K562 (cell line): ENCODE results near the gene GPATCH2. TPM values are rescaled to one million over a fixed set of nuclear protein-coding genes. Genes with fewer than 3 reads are reported as not detected.

Experiments used
- ATAC-seq: fragments of 200-7000 bp; cut with Tn5 transposase; 3 replicates; pipeline ENCODE4 v1.9.1; 2020; ENCODE audit warnings: moderate library complexity
- BruUV-seq: library from RNA; stranded (reverse); fragments of 400-500 nt; replicated peaks from 2 replicates; lab custom pipeline; 2021; lab: Mats Ljungman, UMichigan
- CTCF ChIA-PET: fragments of 300-600 bp; formaldehyde crosslinking; extraction: SDS; loops from one replicate; lab custom pipeline; 2021; ENCODE audit warnings: low intra/inter-chr PET ratio; lab: Yijun Ruan, JAX
- POLR2A ChIA-PET: fragments of 300-600, 350-650 bp; sonication (Branson Sonifier 250); formaldehyde crosslinking; extraction: SDS; loops from one replicate; lab custom pipeline; 2021; ENCODE audit warnings: antibody characterized with exemption, inconsistent platforms; lab: Yijun Ruan, JAX
- DNase-seq, 4 experiments: peaks; one replicate each; pipeline versions ENCODE4 v3.0.0 to v3.0.0-alpha.2; 2011 to 2018; ENCODE audit warnings: low spot score in 3 of 4, mixed read lengths in 3 of 4; ENCODE audit errors: extremely low read depth in 1 of 4
- FAIRE-seq: peaks from 2 replicates; lab custom pipeline; 2011; peaks lifted over from hg19 to GRCh38; lab: Jason Lieb, UNC
- H2AFZ ChIP-seq: 2 replicates; pipeline ENCODE4 v1.6.0; 2011; ENCODE audit warnings: low read depth, low read length, control low read depth, inconsistent platforms
- H3K27ac ChIP-seq: fragments of 200-600 bp; 3 replicates; pipeline ENCODE4 v1.8.0; 2011; ENCODE audit warnings: low read depth, mild to moderate bottlenecking, control low read depth, inconsistent platforms, low read length, moderate library complexity, mixed read lengths; ENCODE audit errors: extremely low read depth
- H3K27me3 ChIP-seq, 2 experiments: fragments of 300-600 bp in 1 of 2; 2 replicates in 1 of 2; 3 replicates in 1 of 2; pipeline versions ENCODE4 v1.6.0 to v1.8.0; 2011; ENCODE audit warnings: inconsistent platforms in 2 of 2, low read length in 2 of 2, mild to moderate bottlenecking in 1 of 2, mixed read lengths in 1 of 2, moderate library complexity in 1 of 2; ENCODE audit not compliant: control insufficient read depth in 2 of 2, insufficient read depth in 2 of 2
- H3K36me3 ChIP-seq: fragments of 300-600 bp; 3 replicates; pipeline ENCODE4 v1.8.0; 2011; ENCODE audit warnings: mild to moderate bottlenecking, low read length, inconsistent platforms; ENCODE audit not compliant: control insufficient read depth, insufficient read depth
- H3K4me1 ChIP-seq, 2 experiments: fragments of 200-600 bp in 1 of 2; replicated peaks in 1 of 2; 2 replicates in 1 of 2; 3 replicates in 1 of 2; pipeline versions ENCODE4 v1.5.1 to v1.8.0; 2011; ENCODE audit warnings: inconsistent platforms in 2 of 2, low read length in 2 of 2, mild to moderate bottlenecking in 1 of 2, mixed read lengths in 1 of 2, moderate library complexity in 1 of 2; ENCODE audit not compliant: control insufficient read depth in 2 of 2, insufficient read depth in 2 of 2
- H3K4me2 ChIP-seq: 2 replicates; pipeline ENCODE4 v1.6.1; 2011; ENCODE audit warnings: low read length, control low read depth, inconsistent platforms, mixed read lengths; ENCODE audit not compliant: insufficient read depth
- H3K4me3 ChIP-seq: fragments of 200-600 bp; sonication (generic), shearing (Covaris generic); 2 replicates; pipeline ENCODE4 v1.5.1; 2016; ENCODE audit warnings: control low read depth, inconsistent platforms
- H3K79me2 ChIP-seq: fragments of 200-600 bp; 3 replicates; pipeline ENCODE4 v1.8.0; 2011; ENCODE audit warnings: low read length, inconsistent platforms; ENCODE audit not compliant: control insufficient read depth, insufficient read depth
- H3K9ac ChIP-seq, 2 experiments: 2 replicates each; pipeline versions ENCODE4 v1.6.0 to v1.6.1; 2011; ENCODE audit warnings: low read depth in 2 of 2, low read length in 2 of 2, control low read depth in 1 of 2, inconsistent platforms in 1 of 2, mild to moderate bottlenecking in 1 of 2, mixed read lengths in 1 of 2; ENCODE audit not compliant: insufficient read depth in 1 of 2
- H3K9me1 ChIP-seq: one replicate; pipeline ENCODE4 v1.6.0; 2011; ENCODE audit warnings: inconsistent platforms, mild to moderate bottlenecking, low read length, moderate library complexity; ENCODE audit not compliant: control insufficient read depth, insufficient read depth
- H3K9me3 ChIP-seq: replicated peaks from 2 replicates; pipeline ENCODE4 v1.5.1; 2011; ENCODE audit warnings: low read depth, low read length, inconsistent platforms; ENCODE audit not compliant: control insufficient read depth, insufficient read depth
- H4K20me1 ChIP-seq: replicated peaks from 2 replicates; pipeline ENCODE4 v1.6.1; 2011; ENCODE audit warnings: low read length, inconsistent platforms, mixed read lengths; ENCODE audit not compliant: control insufficient read depth, insufficient read depth
- CEBPG ChIP-seq, 3 experiments: fragments of 200-800 bp in 1 of 3; sonication (Bioruptor generic) in 1 of 3; sonication (generic) in 1 of 3; formaldehyde crosslinking in 1 of 3; IDR thresholded peaks in 2 of 3; conservative IDR thresholded peaks in 1 of 3; 2 replicates each; pipeline versions ENCODE4 v1.6.1 to v1.8.0; 2016 to 2022; ENCODE audit warnings: missing compliant biosample characterization in 2 of 3, missing genetic modification characterization in 2 of 3, mild to moderate bottlenecking in 1 of 3, missing genetic modification reagents in 1 of 3
- ETV5 ChIP-seq: sonication (generic); formaldehyde crosslinking; IDR thresholded peaks from 2 replicates; pipeline ENCODE4 v1.4.0; 2020; ENCODE audit warnings: low read depth, mild to moderate bottlenecking, missing genetic modification reagents
- FOXO4 ChIP-seq: fragments of 450-650 bp; formaldehyde crosslinking; IDR thresholded peaks from 2 replicates; pipeline ENCODE4 v1.4.0; 2020; ENCODE audit warnings: mild to moderate bottlenecking, moderate library complexity
- ILK ChIP-seq: fragments of 450-650 bp; IDR thresholded peaks from 2 replicates; pipeline ENCODE4 v1.6.1; 2016; ENCODE audit warnings: missing genetic modification characterization, low read depth, mild to moderate bottlenecking, missing compliant biosample characterization, moderate library complexity, borderline replicate concordance
- KAT7 ChIP-seq: sonication (generic); formaldehyde crosslinking; IDR thresholded peaks from 2 replicates; pipeline ENCODE4 v1.8.0; 2022; ENCODE audit warnings: missing genetic modification reagents, mild to moderate bottlenecking, borderline replicate concordance
- SMARCB1 ChIP-seq: IDR thresholded peaks from 2 replicates; pipeline ENCODE4 v1.6.1; 2011; ENCODE audit warnings: improper control_type of control experiment, low read depth; ENCODE audit not compliant: insufficient read length
- ZBTB11 ChIP-seq, 3 experiments: fragments of 200-800 bp in 1 of 3; fragments of 250-450 bp in 1 of 3; fragments of 450-650 bp in 1 of 3; sonication (Bioruptor Pico) in 1 of 3; sonication (Bioruptor generic) in 1 of 3; formaldehyde crosslinking in 1 of 3; IDR thresholded peaks; 2 replicates each; pipeline versions ENCODE4 v1.6.1 to v1.8.0; 2016 to 2022; ENCODE audit warnings: mild to moderate bottlenecking in 2 of 3, missing genetic modification characterization in 2 of 3, missing compliant biosample characterization in 1 of 3, moderate library complexity in 1 of 3
- ZNF511 ChIP-seq: sonication (generic); formaldehyde crosslinking; IDR thresholded peaks from 2 replicates; pipeline ENCODE4 v1.8.0; 2022; ENCODE audit warnings: mild to moderate bottlenecking, missing genetic modification reagents
- WGBS: fragments of 100-300 bp; shearing (Covaris generic); methylation state at CpG from one replicate; pipeline ENCODE4 v1.1.6; 2016; ENCODE audit warnings: low coverage, mixed read lengths; ENCODE audit not compliant: insufficient coverage; ENCODE audit errors: missing lambda C conversion rate; 5-methylcytosine and 5-hydroxymethylcytosine counted together
- in situ Hi-C: fragments of 300-500 bp; cut with MboI; formaldehyde crosslinking; loops from 4 replicates; pipeline ENCODE4 v1.15.0; 2018; ENCODE audit warnings: inconsistent platforms, mixed read lengths
- intact Hi-C: fragments of 100-400 bp; cut with micrococcal nuclease; formaldehyde crosslinking; loops from 2 replicates; pipeline ENCODE4 v1.14.2; 2022
- polyA plus RNA-seq, 8 experiments: library from polyadenylated mRNA; depleted of rRNA in 4 of 8; stranded (reverse) in 5 of 8; unstranded in 3 of 8; fragments of >200 nt; fragmentation: Nextera tagmentation in 2 of 8; fragmentation: Illumina TruSeq in 1 of 8; extraction: Ambion mirVana in 2 of 8; extraction: Trizol in 1 of 8; gene quantifications; 2 replicates each; pipeline versions ENCODE4 v1.2.1 to v1.2.3, GENCODE V29; 2011 to 2014; ENCODE audit warnings: inconsistent platforms in 1 of 8, missing spikeins in 1 of 8
- total RNA-seq, 7 experiments: library from RNA; depleted of rRNA in 6 of 7; stranded (reverse); fragments of >200 nt in 6 of 7; fragmentation: Illumina TruSeq in 2 of 7; extraction: Trizol in 2 of 7; gene quantifications; 2 replicates each; pipeline versions ENCODE4 v1.2.1 to v1.2.3, GENCODE V29; 2011 to 2021; ENCODE audit warnings: low replicate concordance in 1 of 7

Gene GPATCH2
- total and polyA plus RNA-seq, 9 of the 15 experiments (the other 6 are each of a cell fraction or from before 2014, with no cell fraction given) = 0.38 to 2.0 (median 0.55) TPM

GRCh38 chr1:217569021-217569420 lies 61.9 kb downstream of the GPATCH2 start (continued):
- TF ChIP-seq KAT7 (CRISPR knock-in tag) (no peak), SMARCB1 (no peak)

- intact Hi-C loops = no loop called here
- POLR2A ChIA-PET = no interaction called here
Observed at GRCh38 chr1:217568200-217568599, 62.7 kb downstream of the GPATCH2 start.

More at GRCh38 chr1:217568200-217568599, 62.7 kb downstream of the GPATCH2 start:
- no peak for ATAC-seq
- H3K4me3 ChIP-seq = no peak overlapping the region
- no TSS peak for BruUV-seq
- no peaks in the 10 kb centered on the region for H3K36me3 ChIP-seq
- H3K4me2 ChIP-seq = no peak overlapping the region
- no peaks in the 10 kb centered on the region for H3K4me1 ChIP-seq
- no peaks in the 10 kb centered on the region for H3K9me3 ChIP-seq
- H3K27ac ChIP-seq = no peak overlapping the region
- no peak overlapping the region for H3K9ac ChIP-seq
- no peaks in the 10 kb centered on the region for H4K20me1 ChIP-seq
- no peaks in the 10 kb centered on the region for H3K79me2 ChIP-seq
- DNase-seq = no peak
- CTCF ChIA-PET = no interaction called here
- no peak for FAIRE-seq
- H2AFZ ChIP-seq = no peak overlapping the region
- no peaks in the 10 kb centered on the region for H3K27me3 ChIP-seq
- in situ Hi-C loops = no loop called here
- H3K9me1 ChIP-seq = no peaks in the 10 kb centered on the region
- WGBS = 0% methylated on average over 4 of the region's 4 CpGs
- TF ChIP-seq FOXO4 (no peak), ZBTB11 (CRISPR knock-in tag; IDR thresholded peaks at IDR 0.05) (no peak), ETV5 (CRISPR knock-in tag) (no peak), ZNF511 (CRISPR knock-in tag) (no peak), CEBPG (CRISPR knock-in tag; IDR thresholded peaks at IDR 0.05) (no peak), CEBPG (tag; conservative IDR thresholded peaks at IDR 0.05 in 1 of 2, IDR thresholded peaks at IDR 0.05 in 1 of 2) (peak in 1 of 2 experiments; percentile 33; a peak in 1 of 4 replicates), ILK (tag) (no peak)
